Karpas-422 (cell line): Measurements from ENCODE around the gene ZBTB42. TPM values are rescaled to one million over a fixed set of nuclear protein-coding genes. Genes with fewer than 3 reads are reported as not detected.

Source experiments
- DNase-seq: peaks from one replicate; pipeline ENCODE4 v3.0.0-alpha.2; 2015
- H2AFZ ChIP-seq: fragments of 200-600 bp; sonication (generic); 2 replicates; pipeline ENCODE4 v1.6.1; 2014; ENCODE audit warnings: antibody characterized with exemption, low read length, mixed read lengths
- H3K27ac ChIP-seq: fragments of 200-600 bp; sonication (generic); 2 replicates; pipeline ENCODE4 v1.5.1; 2014; ENCODE audit warnings: mild to moderate bottlenecking, low read length, moderate library complexity
- H3K27me3 ChIP-seq: fragments of 200-600 bp; sonication (generic); 2 replicates; pipeline ENCODE4 v1.6.1; 2014; ENCODE audit warnings: low read length, mixed read lengths
- H3K36me3 ChIP-seq: fragments of 200-600 bp; sonication (generic); 2 replicates; pipeline ENCODE4 v1.6.1; 2014; ENCODE audit warnings: low read length, mixed read lengths; ENCODE audit not compliant: insufficient read depth
- H3K4me1 ChIP-seq: fragments of 200-600 bp; sonication (generic); 2 replicates; pipeline ENCODE4 v1.6.1; 2014; ENCODE audit warnings: mild to moderate bottlenecking, low read length, mixed read lengths
- H3K4me2 ChIP-seq: fragments of 200-600 bp; sonication (generic); 2 replicates; pipeline ENCODE4 v1.6.1; 2014; ENCODE audit warnings: low read length, low read depth, mild to moderate bottlenecking; ENCODE audit not compliant: poor library complexity, severe bottlenecking
- H3K4me3 ChIP-seq: fragments of 200-600 bp; sonication (generic); 2 replicates; pipeline ENCODE4 v1.5.1; 2014; ENCODE audit warnings: mild to moderate bottlenecking, antibody characterized with exemption, low read length, mixed read lengths
- H3K79me2 ChIP-seq: fragments of 200-600 bp; sonication (generic); 2 replicates; pipeline ENCODE4 v1.6.1; 2014; ENCODE audit warnings: mild to moderate bottlenecking, low read length, mixed read lengths
- H3K9ac ChIP-seq: fragments of 200-600 bp; sonication (generic); 2 replicates; pipeline ENCODE4 v1.6.0; 2014; ENCODE audit warnings: low read length
- H3K9me2 ChIP-seq: fragments of 200-600 bp; sonication (generic), shearing (Covaris generic); replicated peaks from 2 replicates; pipeline ENCODE4 v1.6.0; 2014; ENCODE audit warnings: mild to moderate bottlenecking, low read length, moderate library complexity; ENCODE audit not compliant: insufficient read depth
- H3K9me3 ChIP-seq: fragments of 300-700, 200-600 bp; sonication (generic); 2 replicates; pipeline ENCODE4 v1.6.1; 2014; ENCODE audit warnings: low read length, mixed read lengths
- H4K20me1 ChIP-seq: fragments of 200-600 bp; sonication (generic); 2 replicates; pipeline ENCODE4 v1.6.1; 2014; ENCODE audit warnings: mild to moderate bottlenecking, antibody characterized with exemption, low read length, low read depth; ENCODE audit not compliant: insufficient read depth
- total RNA-seq: library from RNA; depleted of rRNA; stranded (reverse); fragments of >200 nt; shearing (Covaris generic); gene quantifications from 2 replicates; pipeline ENCODE4 v1.2.3, GENCODE V29; 2014; ENCODE audit warnings: low replicate concordance

Gene ZBTB42
- total RNA-seq, 1 experiment from 2014 or later: 0.45 TPM

DNA sequence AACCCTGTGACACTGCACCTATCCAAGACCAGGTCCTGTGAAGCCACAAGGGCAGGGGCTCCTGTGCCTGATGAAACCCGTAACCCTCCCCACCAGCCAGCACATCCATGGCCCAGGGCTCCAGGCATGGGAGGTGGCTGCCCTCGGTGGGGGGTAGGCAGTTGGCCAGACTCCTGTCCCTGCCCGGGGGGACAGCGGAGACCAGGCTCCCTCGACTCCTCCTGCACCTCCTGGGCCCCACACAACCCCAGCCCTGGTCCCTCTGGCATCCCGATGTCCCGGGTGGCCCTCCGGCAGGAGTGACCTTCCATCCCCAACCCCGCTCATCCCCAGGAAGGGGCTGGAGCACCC lies 16.7 kb upstream of the ZBTB42 start:
- H4K20me1 ChIP-seq: peaks cover 35% of the 10 kb centered on the region; the same call in 1 of the 2 replicates
- no peaks in the 10 kb centered on the region for H3K4me1 ChIP-seq
- no peak overlapping the region for H3K27ac ChIP-seq
- no peaks in the 10 kb centered on the region for H3K9me2 ChIP-seq
- H2AFZ ChIP-seq: no peak overlapping the region
- no peak overlapping the region for H3K9ac ChIP-seq
- peaks cover 11% of the 10 kb centered on the region; the same call in 1 of the 2 replicates for H3K79me2 ChIP-seq
- H3K4me2 ChIP-seq: no peak overlapping the region
- H3K27me3 ChIP-seq: no peaks in the 10 kb centered on the region
- no peak overlapping the region for H3K4me3 ChIP-seq
- H3K36me3 ChIP-seq: no peaks in the 10 kb centered on the region
- DNase-seq: no peak
- no peaks in the 10 kb centered on the region for H3K9me3 ChIP-seq

DNA sequence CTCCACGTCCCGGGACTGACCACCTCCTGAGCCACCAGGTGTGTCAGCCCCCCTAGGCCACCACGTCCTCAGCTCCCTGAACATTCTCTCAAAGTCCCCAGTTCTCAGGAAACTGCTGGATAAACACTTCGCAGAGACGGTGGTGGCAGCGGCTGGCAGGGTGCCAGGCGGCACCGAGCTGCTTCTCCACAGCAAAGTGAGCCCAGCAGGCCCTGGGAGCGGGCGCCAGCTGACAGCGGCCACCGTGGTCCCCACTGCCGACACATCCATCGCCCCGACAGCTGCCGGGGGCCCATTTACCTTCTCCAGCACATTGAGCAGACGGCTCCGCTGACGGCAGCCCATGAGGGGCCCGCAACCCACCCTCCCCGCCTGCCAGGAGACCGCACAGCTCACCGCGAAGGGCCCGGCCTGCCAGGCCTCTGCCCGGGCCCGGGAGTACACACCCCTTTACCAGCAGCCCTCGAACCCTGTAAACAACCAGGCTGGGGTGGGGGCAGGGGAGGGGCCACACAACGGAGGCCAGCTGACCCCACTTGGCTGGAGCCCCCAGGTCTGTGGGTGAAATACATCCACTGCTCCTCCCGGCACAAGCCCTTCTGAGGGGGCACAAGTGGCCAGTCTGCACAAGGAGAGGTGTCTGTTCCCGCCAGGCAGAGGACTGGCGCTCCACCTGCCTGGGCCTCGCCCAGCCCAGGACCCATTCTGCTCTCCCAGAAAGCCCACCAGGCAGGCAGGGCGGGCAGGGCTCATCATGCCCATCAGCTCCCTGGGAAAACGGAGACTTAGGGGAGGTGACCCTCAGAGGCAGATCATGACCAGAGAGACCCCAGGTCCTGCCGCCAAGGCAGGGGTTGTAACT lies 15.8 kb upstream of the ZBTB42 start:
- H3K36me3 ChIP-seq: no peaks in the 10 kb centered on the region
- no peak overlapping the region for H3K4me2 ChIP-seq
- no peak overlapping the region for H2AFZ ChIP-seq
- no peak overlapping the region for H3K27ac ChIP-seq
- H3K9me2 ChIP-seq: no peaks in the 10 kb centered on the region
- no peaks in the 10 kb centered on the region for H3K9me3 ChIP-seq
- H4K20me1 ChIP-seq: peaks cover 44% of the 10 kb centered on the region; the same call in 1 of the 2 replicates
- H3K27me3 ChIP-seq: no peaks in the 10 kb centered on the region
- H3K9ac ChIP-seq: no peak overlapping the region
- peaks cover 19% of the 10 kb centered on the region for H3K79me2 ChIP-seq
- no peaks in the 10 kb centered on the region for H3K4me1 ChIP-seq
- no peak for DNase-seq
- no peak overlapping the region for H3K4me3 ChIP-seq

DNA sequence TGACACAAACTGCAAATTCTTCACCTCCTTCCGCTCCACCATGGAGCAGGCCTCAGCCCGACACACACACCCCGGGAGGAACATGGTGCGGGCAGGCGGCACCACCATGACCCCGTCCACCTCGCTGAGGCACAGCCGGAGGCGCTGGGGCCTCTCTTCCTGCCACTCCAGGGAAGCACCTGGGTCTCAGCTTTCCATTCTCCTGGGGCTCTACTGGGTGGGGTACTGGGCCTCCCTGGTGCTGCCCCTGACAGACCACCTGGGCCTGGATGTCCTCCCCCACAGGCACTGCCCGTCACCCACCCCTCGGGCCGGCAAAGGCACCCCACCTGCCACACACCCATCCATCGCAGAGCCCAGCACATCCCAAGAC lies 15.2 kb upstream of the ZBTB42 start:
- no peak overlapping the region for H3K9ac ChIP-seq
- no peak overlapping the region for H2AFZ ChIP-seq
- peaks cover 50% of the 10 kb centered on the region; the same call in 1 of the 2 replicates for H4K20me1 ChIP-seq
- no peak for DNase-seq
- H3K4me3 ChIP-seq: no peak overlapping the region
- no peaks in the 10 kb centered on the region for H3K9me2 ChIP-seq
- no peaks in the 10 kb centered on the region for H3K9me3 ChIP-seq
- H3K79me2 ChIP-seq: peaks cover 24% of the 10 kb centered on the region
- no peak overlapping the region for H3K4me2 ChIP-seq
- no peaks in the 10 kb centered on the region for H3K27me3 ChIP-seq
- no peaks in the 10 kb centered on the region for H3K36me3 ChIP-seq
- no peaks in the 10 kb centered on the region for H3K4me1 ChIP-seq
- H3K27ac ChIP-seq: no peak overlapping the region

DNA sequence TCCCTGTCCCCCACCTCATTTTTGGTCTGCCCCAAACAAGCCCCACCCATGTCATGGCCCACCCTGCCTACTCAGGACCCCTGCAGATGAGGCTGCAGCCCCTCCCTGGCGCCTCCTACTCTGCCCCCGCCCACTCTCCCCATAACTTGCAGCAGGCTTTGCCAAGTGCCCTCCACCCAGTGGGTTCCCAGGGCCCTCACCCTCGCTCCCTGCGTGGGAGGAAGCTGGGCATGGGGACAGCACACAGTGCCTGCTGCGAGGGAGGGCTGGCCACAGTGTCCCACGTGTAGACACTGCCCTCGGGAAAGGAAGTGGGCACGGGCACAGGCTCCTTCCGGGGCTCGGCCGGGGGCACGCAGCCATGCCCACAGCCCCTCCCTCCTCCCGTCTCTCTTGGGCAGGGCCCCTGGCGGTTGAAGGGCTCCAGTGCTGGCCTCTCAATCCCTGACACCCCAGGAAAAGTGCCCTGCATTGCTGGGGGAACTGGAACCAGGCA lies 14.8 kb upstream of the ZBTB42 start:
- Histone ChIP-seq H4K20me1 (peaks cover 54% of the 10 kb centered on the region; the same call in 1 of the 2 replicates), H3K9me2 (no peaks in the 10 kb centered on the region), H3K27ac (no peak overlapping the region), H3K4me2 (no peak overlapping the region), H3K79me2 (peaks cover 28% of the 10 kb centered on the region), H3K27me3 (no peaks in the 10 kb centered on the region), H2AFZ (no peak overlapping the region), H3K9me3 (no peaks in the 10 kb centered on the region), H3K4me3 (no peak overlapping the region), H3K4me1 (no peaks in the 10 kb centered on the region), H3K9ac (no peak overlapping the region), H3K36me3 (no peaks in the 10 kb centered on the region)
- DNase-seq: no peak

DNA sequence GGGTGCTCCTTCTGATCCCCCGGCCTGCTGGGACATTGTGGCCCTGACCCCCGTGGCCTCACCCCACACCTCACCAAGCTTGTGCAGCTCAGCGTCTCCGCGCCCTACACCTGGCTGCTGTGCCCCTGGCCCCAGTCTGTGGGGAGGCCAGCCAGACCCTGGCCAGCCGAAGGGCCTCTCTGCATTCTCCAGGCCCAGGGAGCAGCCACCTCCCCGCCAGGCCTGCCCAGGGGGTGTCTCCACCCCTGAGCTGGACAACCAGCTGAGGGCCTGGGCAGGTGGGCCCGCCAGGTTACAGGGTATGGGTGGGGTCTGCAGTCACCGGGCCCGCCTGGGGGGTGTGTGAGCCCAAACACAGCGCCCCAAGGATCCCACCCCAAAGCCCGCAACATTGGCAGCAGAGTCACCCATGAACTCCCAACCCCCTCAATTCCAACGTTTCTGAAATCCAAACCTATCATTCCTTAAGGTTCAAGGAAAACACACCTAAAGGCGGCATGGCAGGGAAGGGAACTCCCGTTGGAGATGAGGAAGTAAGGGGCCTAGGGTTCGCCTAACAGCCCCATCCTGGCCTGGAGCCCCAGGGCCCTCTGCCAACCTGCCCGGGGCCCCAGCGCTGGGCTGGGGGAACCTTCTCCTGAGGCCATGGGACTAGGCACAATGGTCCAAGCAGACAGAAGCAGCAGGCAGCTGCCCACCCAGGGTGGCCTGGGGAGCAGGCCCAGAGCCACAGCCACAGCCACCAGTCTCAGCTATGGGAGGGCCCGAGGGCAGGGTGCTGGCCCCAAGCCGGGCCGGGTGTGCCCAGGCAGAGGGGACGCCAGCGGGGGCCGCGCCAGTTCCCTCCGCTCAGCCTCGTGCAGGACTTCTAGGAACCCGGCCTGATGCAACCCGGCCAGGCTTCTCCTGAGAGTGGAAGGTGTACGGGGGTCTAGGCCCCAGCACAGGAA lies 13.9 kb upstream of the ZBTB42 start:
- Histone ChIP-seq H3K9ac (no peak overlapping the region), H3K4me3 (no peak overlapping the region), H3K27me3 (no peaks in the 10 kb centered on the region), H3K4me1 (no peaks in the 10 kb centered on the region), H4K20me1 (peaks cover 58% of the 10 kb centered on the region; the same call in 1 of the 2 replicates), H2AFZ (no peak overlapping the region), H3K9me3 (no peaks in the 10 kb centered on the region), H3K9me2 (no peaks in the 10 kb centered on the region), H3K36me3 (no peaks in the 10 kb centered on the region), H3K27ac (no peak overlapping the region), H3K4me2 (no peak overlapping the region), H3K79me2 (peaks cover 37% of the 10 kb centered on the region)
- DNase-seq: no peak

DNA sequence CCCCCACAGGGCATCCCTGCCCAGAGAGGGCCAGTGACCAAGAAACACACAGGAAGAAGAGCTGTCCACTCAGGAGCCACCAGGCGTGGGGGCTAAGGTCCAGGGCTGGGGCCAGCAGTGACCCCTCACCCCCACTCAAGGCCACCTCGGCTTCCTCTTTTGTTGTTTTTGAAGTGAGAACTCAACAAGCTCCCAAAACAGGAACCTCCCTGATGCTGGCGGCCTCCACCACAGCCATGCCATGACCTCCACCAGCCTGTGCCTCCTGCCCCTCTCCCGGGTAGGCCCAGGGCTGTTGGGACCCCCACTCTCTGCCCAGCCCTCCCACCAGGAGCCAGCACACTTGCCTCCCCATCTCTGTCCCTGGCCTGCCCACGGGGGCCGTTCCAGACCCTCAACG lies 13.2 kb upstream of the ZBTB42 start:
- Histone ChIP-seq H3K9ac (no peak overlapping the region), H4K20me1 (peaks cover 65% of the 10 kb centered on the region)

DNA sequence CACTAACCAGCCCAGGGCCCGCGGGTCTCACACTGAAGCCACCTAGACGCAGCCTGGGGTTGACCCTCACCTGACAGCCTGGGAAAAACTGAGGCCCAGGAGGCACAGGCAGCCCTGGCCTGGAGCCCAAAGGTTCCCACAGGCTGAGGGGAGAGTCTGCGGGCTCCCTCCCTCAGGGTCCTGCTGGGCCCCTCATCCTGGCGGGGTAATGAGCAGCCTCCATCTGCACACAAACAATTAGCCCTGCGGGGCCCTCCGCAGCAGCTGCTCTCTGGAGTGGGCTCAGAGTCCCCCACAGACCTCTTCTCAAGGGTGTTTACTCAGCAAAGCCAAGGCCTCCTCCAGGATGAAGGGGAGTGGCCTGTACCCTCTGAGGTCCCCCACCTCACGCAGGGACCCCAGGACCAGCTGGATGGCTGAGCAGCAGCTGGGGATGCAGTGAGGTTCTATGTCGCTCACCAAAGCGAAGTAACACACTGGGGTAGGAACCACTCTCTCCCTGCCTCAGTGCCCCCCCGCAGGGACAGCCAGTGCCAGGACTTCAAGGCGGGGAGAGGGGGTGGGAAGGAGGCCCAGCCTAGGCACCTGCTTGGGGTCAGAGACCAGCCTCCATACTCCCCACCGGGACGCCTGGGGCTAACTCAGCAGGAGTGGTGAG lies 12.6 kb upstream of the ZBTB42 start:
- no peak for DNase-seq
- peaks cover 71% of the 10 kb centered on the region for H4K20me1 ChIP-seq

More for the DNA sequence above, 13.2 kb upstream of the ZBTB42 start:
- H3K36me3 ChIP-seq: no peaks in the 10 kb centered on the region
- no peak overlapping the region for H3K4me2 ChIP-seq
- DNase-seq: no peak
- H3K79me2 ChIP-seq: peaks cover 44% of the 10 kb centered on the region
- H3K27ac ChIP-seq: no peak overlapping the region
- no peaks in the 10 kb centered on the region for H3K27me3 ChIP-seq
- H3K4me1 ChIP-seq: no peaks in the 10 kb centered on the region
- no peak overlapping the region for H3K4me3 ChIP-seq
- no peaks in the 10 kb centered on the region for H3K9me3 ChIP-seq
- H3K9me2 ChIP-seq: no peaks in the 10 kb centered on the region
- no peak overlapping the region for H2AFZ ChIP-seq

More for the DNA sequence above, 12.6 kb upstream of the ZBTB42 start:
- Histone ChIP-seq H3K9me2 (no peaks in the 10 kb centered on the region), H3K27ac (no peak overlapping the region), H3K4me2 (no peak overlapping the region), H3K27me3 (no peaks in the 10 kb centered on the region), H3K4me1 (peaks cover 3% of the 10 kb centered on the region), H2AFZ (no peak overlapping the region), H3K36me3 (no peaks in the 10 kb centered on the region), H3K9me3 (no peaks in the 10 kb centered on the region), H3K9ac (no peak overlapping the region), H3K79me2 (peaks cover 49% of the 10 kb centered on the region), H3K4me3 (no peak overlapping the region)
